ENCODE measurements around the gene EIF5A2. TPM values are rescaled to one million over a fixed set of nuclear protein-coding genes. Genes with fewer than 3 reads are reported as not detected.
A peak's percentile ranks its signal among the peaks of the same experiment; 100 is the strongest.

EIF5A2 gene
- 10 to 100 TPM in 1 of 9 donors, 1 to 10 TPM in 8; 2.1 to 11.2 (median 4.5) TPM for total RNA-seq
- polyA plus RNA-seq, result 1 to 10 TPM in 2 of 3 donors, under 1 TPM in 1; 0.94 to 8.8 (median 1.4) TPM
- long read RNA-seq, donor 1, full-length matches to known transcripts, result 1 of 1 reads
- long read RNA-seq, donor 1, partial matches to known transcripts, result 0 of 1 reads
- long read RNA-seq, donor 1, other reads (novel, unspliced or antisense), result 0 of 1 reads
- long read RNA-seq, donor 2, result 0 reads
- long read RNA-seq, donor 3, full-length matches to known transcripts, result 1 of 1 reads
- long read RNA-seq, donor 3, partial matches to known transcripts, result 0 of 1 reads
- long read RNA-seq, donor 3, other reads (novel, unspliced or antisense), result 0 of 1 reads
- long read RNA-seq, donor 4, full-length matches to known transcripts, result 4 of 5 reads
- long read RNA-seq, donor 4, partial matches to known transcripts, result 0 of 5 reads
- long read RNA-seq, donor 4, other reads (novel, unspliced or antisense), result 1 of 5 reads
- long read RNA-seq, donor 5, full-length matches to known transcripts, result 7 of 7 reads
- long read RNA-seq, donor 5, partial matches to known transcripts, result 0 of 7 reads
- long read RNA-seq, donor 5, other reads (novel, unspliced or antisense), result 0 of 7 reads
- long read RNA-seq, donor 6, full-length matches to known transcripts, result 2 of 2 reads
- long read RNA-seq, donor 6, partial matches to known transcripts, result 0 of 2 reads
- long read RNA-seq, donor 6, other reads (novel, unspliced or antisense), result 0 of 2 reads
- long read RNA-seq, donor 7, full-length matches to known transcripts, result 2 of 2 reads
- long read RNA-seq, donor 7, partial matches to known transcripts, result 0 of 2 reads
- long read RNA-seq, donor 7, other reads (novel, unspliced or antisense), result 0 of 2 reads
- long read RNA-seq, donor 8, full-length matches to known transcripts, result 3 of 3 reads
- long read RNA-seq, donor 8, partial matches to known transcripts, result 0 of 3 reads
- long read RNA-seq, donor 8, other reads (novel, unspliced or antisense), result 0 of 3 reads
- long read RNA-seq, donor 9, full-length matches to known transcripts, result 2 of 2 reads
- long read RNA-seq, donor 9, partial matches to known transcripts, result 0 of 2 reads
- long read RNA-seq, donor 9, other reads (novel, unspliced or antisense), result 0 of 2 reads
- long read RNA-seq, donor 10, full-length matches to known transcripts, result 2 of 2 reads
- long read RNA-seq, donor 10, partial matches to known transcripts, result 0 of 2 reads
- long read RNA-seq, donor 10, other reads (novel, unspliced or antisense), result 0 of 2 reads

DNA sequence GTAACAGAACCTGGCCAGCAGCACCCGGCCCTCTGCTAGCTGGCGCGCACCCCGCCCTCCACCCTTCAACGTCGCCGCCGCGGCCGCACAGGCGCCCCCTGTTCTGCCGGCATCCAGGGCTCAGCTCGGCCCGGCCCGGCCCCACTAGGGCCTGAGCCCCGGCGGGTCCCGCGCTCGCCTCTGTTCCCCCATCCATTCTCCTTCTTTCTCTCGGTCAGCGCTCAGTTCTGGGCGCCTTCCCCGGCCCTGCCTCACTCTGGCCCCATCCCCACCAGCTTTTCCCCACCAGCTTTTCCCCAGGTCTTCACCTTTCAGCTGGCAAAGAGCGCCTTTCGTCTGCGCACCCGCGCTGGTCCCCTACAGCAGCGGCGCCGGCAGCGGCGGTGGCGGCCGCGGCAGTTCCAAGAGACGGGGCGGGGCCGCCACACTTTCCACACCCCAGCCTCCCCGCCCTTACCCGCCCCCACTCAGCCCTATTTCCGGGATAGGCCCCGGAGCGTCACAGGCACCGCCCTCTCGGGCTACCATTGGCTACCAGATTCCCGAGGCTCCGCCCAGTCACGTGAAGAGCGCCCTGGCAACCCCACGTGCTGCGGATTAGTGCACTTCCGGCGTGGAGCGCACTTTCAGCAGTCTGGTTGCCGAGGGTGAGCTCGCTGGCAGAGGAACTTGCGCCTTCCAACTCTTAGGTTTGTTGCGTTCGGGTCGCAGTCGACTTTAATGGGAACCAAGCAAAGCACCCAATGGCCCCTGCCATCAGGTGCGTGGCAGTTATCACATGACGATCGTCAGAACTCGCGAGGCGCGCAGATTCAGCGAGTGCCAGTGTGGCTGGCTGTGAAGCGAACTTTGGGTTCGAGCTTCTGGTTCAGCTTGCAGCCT, at the start of gene EIF5A2:
Gene EIF5A2 (minus strand): TSS at position 403 of the 882 bp plus-strand sequence. CDS start 831 bp downstream, outside the sequence.
- Histone ChIP-seq H3K27me3 (no peaks in the 10 kb centered on the region), H3K9me3 (replicated peaks in 1 of 3) (peaks cover 0 to 10% (median 0%) of the 10 kb centered on the region in 3 donors), H3K4me3 (peak within 1 kb of the TSS; percentile 16 to 77 (median 30)), H3K4me1 (replicated peaks in 1 of 2) (peaks cover 0 to 3% of the 10 kb centered on the region in 2 donors), H3K27ac (peak within 1 kb of the TSS in 2 of 5 donors; percentile 19 to 50), H3K36me3 (replicated peaks in 1 of 2) (no peaks in the 10 kb centered on the region)
- TF ChIP-seq POLR2A (IDR thresholded peaks at IDR 0.05), result peak in 1 of 2 donors; percentile 42
- TF ChIP-seq, protein P1, sequence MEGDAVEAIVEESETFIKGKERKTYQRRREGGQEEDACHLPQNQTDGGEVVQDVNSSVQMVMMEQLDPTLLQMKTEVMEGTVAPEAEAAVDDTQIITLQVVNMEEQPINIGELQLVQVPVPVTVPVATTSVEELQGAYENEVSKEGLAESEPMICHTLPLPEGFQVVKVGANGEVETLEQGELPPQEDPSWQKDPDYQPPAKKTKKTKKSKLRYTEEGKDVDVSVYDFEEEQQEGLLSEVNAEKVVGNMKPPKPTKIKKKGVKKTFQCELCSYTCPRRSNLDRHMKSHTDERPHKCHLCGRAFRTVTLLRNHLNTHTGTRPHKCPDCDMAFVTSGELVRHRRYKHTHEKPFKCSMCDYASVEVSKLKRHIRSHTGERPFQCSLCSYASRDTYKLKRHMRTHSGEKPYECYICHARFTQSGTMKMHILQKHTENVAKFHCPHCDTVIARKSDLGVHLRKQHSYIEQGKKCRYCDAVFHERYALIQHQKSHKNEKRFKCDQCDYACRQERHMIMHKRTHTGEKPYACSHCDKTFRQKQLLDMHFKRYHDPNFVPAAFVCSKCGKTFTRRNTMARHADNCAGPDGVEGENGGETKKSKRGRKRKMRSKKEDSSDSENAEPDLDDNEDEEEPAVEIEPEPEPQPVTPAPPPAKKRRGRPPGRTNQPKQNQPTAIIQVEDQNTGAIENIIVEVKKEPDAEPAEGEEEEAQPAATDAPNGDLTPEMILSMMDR (IDR thresholded peaks at IDR 0.05), result no peak
- peak; percentile 93 to 98 (median 96) for DNase-seq
- intact Hi-C loops (cut with DNase I), result no loop called here
- 11 to 22% (median 14%) methylated on average over 37 to 73 of the region's 73 CpGs for WGBS, 4 donors

DNA sequence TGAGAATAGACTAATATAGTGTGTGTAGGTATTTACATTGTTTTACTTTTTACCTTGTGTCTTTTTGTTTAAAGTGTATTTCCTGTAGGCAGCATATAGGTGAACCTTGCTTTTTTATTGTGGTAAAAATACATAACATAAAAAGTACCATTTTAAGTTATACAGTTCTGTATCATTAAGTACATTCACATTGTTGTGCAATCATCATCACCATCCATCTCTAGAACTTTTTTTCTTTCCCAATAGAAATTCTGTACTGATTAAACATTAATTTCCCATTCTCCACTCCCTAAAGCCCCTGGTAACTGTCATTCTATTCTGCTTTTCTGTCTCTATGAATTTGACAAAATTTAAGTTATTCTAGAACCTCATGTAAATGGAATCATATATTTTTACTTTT, 48.2 kb upstream of the EIF5A2 start:
- TF ChIP-seq POLR2A (IDR thresholded peaks at IDR 0.05), result no peak
- TF ChIP-seq, protein P1 (IDR thresholded peaks at IDR 0.05), result no peak
- Histone ChIP-seq H3K9me3 (replicated peaks in 1 of 3) (no peaks in the 10 kb centered on the region), H3K36me3 (replicated peaks in 1 of 2) (no peaks in the 10 kb centered on the region), H3K4me3 (no peak overlapping the region), H3K27ac (no peak overlapping the region), H3K27me3 (no peaks in the 10 kb centered on the region), H3K4me1 (replicated peaks in 1 of 2) (no peaks in the 10 kb centered on the region)
- no peak for DNase-seq
- intact Hi-C loops (cut with DNase I), result no loop called here

DNA sequence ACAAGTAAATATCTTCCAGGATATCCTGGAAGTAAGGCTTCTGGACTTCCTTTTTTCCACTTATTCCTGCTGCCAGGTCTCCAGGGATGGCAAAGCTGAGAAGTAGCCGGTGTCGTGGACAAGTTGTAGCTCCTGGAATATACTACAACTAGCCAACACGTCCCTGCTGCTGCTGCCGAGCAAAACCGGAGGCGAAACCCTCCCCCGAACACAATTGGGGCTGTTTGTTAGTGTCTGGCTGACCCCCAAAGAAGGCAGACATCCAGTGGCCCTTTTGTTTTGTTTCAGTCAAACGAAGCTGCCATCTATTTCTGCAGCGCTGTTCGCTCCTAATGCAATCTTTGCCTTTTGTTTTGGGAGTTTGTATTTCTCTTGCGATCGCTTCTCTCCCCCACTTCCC, 45.3 kb upstream of the EIF5A2 start:
- no peaks in the 10 kb centered on the region for H3K9me3 ChIP-seq (replicated peaks in 1 of 3)
- H3K4me3 ChIP-seq, result no peak overlapping the region
- H3K27ac ChIP-seq, result no peak overlapping the region
- H3K36me3 ChIP-seq (replicated peaks in 1 of 2), result no peaks in the 10 kb centered on the region
- no peaks in the 10 kb centered on the region for H3K27me3 ChIP-seq
- no peak for DNase-seq
- no peak for TF ChIP-seq POLR2A (IDR thresholded peaks at IDR 0.05)
- TF ChIP-seq, protein P1 (IDR thresholded peaks at IDR 0.05), result no peak
- no peaks in the 10 kb centered on the region for H3K4me1 ChIP-seq (replicated peaks in 1 of 2)
- WGBS, 4 donors, result 73 to 81% (median 75%) methylated on average over 12 of the region's 12 CpGs
- intact Hi-C loops (cut with DNase I), result no loop called here

All from adrenal gland (tissue), 19 donors.